ENCODE data around the gene FOXO6.

Gene FOXO6

DNA sequence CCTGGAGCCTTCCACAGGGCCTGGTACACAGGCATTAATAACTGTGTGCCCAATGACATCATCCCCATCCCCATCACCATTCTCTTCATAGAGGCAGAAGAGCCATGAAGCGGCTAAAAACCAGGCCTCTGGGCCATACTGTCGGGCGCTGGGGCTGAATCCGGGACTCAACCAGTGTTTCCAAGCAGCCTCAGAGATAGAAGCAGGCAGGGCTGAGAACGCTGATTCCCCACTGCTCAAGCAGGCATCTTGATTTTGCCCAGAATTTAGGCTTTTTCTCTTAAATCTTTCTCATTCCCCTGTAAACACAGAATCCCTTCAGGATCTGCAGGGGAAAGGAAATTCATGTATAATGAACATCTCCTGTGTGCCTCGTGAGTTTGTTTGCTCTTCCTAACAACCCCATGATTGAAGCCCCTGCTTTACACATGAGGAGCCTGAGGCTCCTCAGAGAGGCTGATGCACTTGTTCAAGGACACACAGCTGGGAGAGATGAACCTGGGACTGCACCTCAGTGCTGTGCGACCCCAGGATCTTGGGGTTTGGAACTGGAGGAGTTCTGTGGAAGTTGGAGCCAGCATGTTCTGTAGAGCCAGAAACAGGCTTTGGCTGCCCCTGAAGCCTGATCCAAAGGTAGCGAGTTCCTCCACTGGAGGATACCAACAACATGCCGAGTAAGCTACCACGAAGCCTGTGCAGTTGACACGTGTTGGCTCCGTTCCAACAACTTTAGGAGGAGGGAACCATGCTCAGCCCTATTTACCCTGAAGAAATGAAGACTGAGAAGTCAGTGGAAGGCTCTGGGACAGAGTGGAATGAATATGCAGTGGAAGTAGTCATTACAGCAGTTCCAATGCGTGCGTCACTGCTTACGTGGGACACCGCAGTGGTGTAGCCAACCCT is 67.8 kb downstream of the FOXO6 start:
- DNase-seq: no peak

DNA sequence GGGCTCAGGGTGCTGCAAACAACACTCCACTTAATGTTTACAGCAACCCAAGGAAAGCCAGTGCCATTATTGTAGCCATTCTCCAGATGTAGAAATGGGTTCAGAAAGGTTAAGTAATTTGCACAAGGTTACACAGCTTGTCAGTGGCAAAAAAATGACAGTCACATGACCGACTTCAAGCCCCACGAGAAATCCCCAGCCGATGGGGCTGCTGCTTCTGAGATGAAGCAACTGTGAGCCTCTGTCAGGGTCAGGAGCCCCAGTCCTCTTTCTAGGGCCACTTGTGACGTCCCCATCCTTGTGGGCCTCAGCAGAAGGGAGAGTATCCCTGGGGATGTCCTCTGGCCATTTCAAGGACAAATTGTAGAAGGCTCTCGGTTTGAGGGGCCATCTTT is 68.4 kb downstream of the FOXO6 start:
- no peak for DNase-seq

GRCh38 chr1:41430069-41430468 is 68.8 kb downstream of the FOXO6 start:
- no peak for DNase-seq

GRCh38 chr1:41430582-41430981 is 69.3 kb downstream of the FOXO6 start:
- DNase-seq: no peak

- DNase-seq: no peak
Measured at GRCh38 chr1:41431490-41432350, 70.5 kb downstream of the FOXO6 start.

Data from CD4-positive, alpha-beta T cell treated with Interleukin-17A for 1 hour (primary cell).